ENCODE data around the gene NDUFB2.
"Not testable (repeated sequence)": the region's sequence is repeated elsewhere in the genome, so short reads cannot be mapped to it uniquely, and the experiment has no call there.

Gene NDUFB2

GRCh38 chr7:140696680-140697446, at the start of gene NDUFB2:
Gene NDUFB2 (plus strand): TSS chr7:140696708. CDS start chr7:140696745, 37 bp downstream.
- peak; percentile 13 to 44 (median 42) for DNase-seq (ENCODE audit: low read depth in 3 of 3, low spot score in 1 of 3)

- no peak for DNase-seq (ENCODE audit: low read depth in 3 of 3, low spot score in 1 of 3)
Observed at GRCh38 chr7:140646931-140647647, 49.4 kb upstream of the NDUFB2 start.

GRCh38 chr7:140649556-140650205, 46.8 kb upstream of the NDUFB2 start:
- no peak for DNase-seq (ENCODE audit: low read depth in 3 of 3, low spot score in 1 of 3)

GRCh38 chr7:140650367-140650766, 46.1 kb upstream of the NDUFB2 start:
- DNase-seq (ENCODE audit: low read depth in 3 of 3, low spot score in 1 of 3) = no peak

GRCh38 chr7:140653319-140654108, 43.0 kb upstream of the NDUFB2 start:
- no peak for DNase-seq (ENCODE audit: low read depth in 3 of 3, low spot score in 1 of 3)

DNA sequence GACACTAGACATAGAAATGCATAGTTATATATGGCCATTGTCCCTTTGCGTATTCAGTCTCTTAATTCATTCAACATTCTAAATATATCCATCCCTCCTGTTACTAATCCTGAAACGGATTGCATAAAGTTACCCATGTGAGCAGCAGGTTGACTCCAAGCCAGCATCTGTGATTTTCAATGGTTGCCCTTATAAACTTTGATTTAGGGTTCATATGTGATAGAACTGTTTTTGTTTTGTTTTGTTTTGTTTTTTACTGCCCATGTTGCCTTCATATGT, 42.5 kb upstream of the NDUFB2 start:
- no peak for DNase-seq (ENCODE audit: low read depth in 3 of 3, low spot score in 1 of 3)

DNA sequence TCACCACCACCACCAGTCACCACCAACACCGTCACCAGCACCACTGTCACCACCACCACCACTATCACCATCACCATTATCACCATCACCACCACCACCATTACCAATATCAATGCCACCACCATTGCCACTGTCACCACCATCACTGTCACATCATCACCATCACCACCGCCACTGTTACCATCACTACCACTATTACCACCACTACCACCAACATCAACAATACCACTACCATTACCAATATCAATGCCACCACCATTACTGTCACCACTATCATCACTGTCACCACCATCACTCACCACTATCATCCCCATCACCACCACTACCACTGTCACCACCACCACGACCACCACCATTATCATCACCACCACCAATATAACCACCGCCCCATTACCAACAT, 41.8 kb upstream of the NDUFB2 start:
- DNase-seq (ENCODE audit: low read depth in 3 of 3, low spot score in 1 of 3) = no peak

DNA sequence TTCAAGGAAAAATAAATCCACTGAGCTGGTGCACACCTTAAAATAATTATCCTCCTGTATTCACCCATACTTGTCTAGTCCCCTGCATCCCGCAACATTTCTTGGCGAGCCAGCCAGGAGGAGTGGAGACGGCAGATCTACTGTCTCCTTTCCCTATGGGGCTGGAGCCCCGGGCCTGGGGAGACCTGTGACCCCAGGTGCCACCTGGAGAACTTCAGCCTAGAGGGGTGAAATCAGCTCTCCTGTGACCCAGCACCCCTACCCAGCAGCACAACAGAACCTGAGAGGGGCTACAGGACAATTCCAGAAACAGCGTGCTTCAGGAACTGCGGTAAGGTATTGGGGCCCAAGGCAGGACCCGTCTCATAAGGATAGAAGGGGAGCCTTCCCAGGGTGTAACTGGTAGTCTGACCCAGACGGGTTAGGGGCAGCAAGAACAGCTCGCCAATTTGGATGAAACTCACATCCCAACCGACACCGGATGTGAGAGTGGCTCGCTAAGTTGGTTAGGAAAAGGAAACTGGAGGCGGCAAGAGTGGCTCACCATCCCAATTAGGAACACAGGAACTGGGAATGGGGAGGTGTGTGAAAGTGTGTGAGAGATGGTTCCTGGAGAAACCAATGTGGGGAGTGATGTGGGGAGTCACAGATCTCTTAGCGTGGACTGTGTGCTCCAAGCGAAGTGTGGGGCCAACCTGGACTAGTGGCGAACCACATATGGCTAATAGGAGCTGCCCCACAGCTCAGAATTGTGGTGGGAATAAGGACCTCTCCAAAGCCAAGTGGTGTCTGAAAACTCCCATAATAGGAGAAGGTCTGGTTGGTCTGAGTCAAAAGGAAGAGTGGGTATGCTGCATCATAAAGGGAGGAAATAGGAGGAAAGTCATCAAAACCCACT, 40.7 kb upstream of the NDUFB2 start:
- DNase-seq (ENCODE audit: low read depth in 3 of 3, low spot score in 1 of 3) = no peak

GRCh38 chr7:140656548-140657515, 39.7 kb upstream of the NDUFB2 start:
- no peak for DNase-seq (ENCODE audit: low read depth in 3 of 3, low spot score in 1 of 3)

DNA sequence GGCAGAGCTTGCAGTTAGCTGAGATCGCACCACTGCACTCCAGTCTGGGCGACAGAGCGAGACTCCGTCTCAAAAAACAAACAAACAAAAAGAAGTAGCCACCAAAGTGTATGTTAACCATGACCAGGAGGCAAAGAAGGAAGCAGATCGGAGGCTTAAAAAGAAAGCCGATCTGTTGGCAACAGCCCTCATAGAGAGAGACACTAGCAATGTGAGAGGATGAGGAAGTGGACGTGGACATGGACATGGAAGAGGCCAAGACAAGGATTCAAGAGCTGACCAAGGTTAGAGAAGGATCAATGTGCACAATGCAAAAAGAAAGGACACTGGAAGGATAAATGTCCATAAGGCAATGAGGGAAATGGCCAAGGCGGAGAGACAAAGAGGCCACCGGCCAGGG, 38.6 kb upstream of the NDUFB2 start:
- no peak for DNase-seq (ENCODE audit: low read depth in 3 of 3, low spot score in 1 of 3)

GRCh38 chr7:140659856-140660255, 36.7 kb upstream of the NDUFB2 start:
- DNase-seq (ENCODE audit: low read depth in 3 of 3, low spot score in 1 of 3) = no peak

GRCh38 chr7:140661124-140661523, 35.4 kb upstream of the NDUFB2 start:
- no peak for DNase-seq (ENCODE audit: low read depth in 3 of 3, low spot score in 1 of 3)

- DNase-seq (ENCODE audit: low read depth in 3 of 3, low spot score in 1 of 3) = not testable (repeated sequence)
Observed at GRCh38 chr7:140662938-140663337, 33.6 kb upstream of the NDUFB2 start.

GRCh38 chr7:140667476-140667875, 29.0 kb upstream of the NDUFB2 start:
- DNase-seq (ENCODE audit: low read depth in 3 of 3, low spot score in 1 of 3) = no peak

DNA sequence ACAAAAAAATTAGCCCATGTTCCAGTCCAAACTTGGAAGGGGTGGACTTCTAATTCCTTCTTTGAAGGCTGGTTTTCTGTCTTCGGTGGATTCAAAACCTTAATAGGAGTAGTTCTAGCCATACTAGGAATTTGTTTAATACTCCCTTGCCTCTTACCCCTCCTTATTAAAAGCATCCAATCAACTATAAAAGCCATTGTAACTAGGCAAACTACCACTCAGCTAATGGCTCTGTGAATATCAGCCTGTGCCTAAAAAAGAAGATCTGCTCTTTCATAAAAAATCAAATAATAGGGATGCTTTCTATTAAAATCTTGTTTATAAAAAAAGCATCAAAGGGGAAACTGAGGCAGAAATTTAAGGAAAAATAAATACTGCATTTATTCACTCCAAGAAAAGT, 27.9 kb upstream of the NDUFB2 start:
- no peak for DNase-seq (ENCODE audit: low read depth in 3 of 3, low spot score in 1 of 3)

DNA sequence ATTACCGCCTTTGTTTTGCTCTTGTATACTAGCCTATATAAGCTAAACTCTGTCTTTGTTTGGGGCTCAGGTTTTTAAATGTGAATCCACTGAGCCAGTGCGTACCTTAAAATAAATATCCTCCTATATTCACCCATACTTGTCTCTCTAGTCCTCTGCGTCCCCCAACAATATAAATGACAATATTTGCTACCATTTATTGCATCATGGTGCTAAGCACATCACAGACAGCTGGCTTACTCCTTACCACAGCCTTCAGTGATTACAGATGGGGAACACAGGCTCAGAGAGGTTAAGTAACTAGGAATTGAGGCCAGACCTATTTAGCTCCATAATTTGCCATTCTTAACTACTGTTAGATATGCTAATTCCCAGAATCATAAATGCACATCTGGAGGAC, 27.2 kb upstream of the NDUFB2 start:
- DNase-seq (ENCODE audit: low read depth in 3 of 3, low spot score in 1 of 3) = no peak

DNA sequence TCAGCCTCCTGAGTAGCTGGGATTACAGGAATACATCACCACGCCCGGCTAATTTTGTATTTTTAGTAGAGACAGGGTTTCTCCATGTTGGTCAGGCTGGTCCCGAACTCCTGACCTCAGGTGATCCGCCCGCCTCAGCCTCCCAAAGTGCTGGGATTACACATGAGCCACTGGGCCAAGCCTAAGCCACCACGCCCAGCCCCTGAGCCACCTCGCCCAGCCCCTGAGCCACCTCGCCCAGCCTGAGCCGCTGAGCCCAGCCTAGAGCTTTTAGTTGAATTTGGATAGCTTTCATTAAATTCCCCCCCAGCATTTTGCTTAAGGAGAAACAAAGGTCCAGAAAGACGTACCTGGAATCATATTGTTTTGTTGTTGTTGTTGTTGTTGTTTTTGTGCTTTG, 26.6 kb upstream of the NDUFB2 start:
- DNase-seq (ENCODE audit: low read depth in 3 of 3, low spot score in 1 of 3) = not testable (repeated sequence)

DNA sequence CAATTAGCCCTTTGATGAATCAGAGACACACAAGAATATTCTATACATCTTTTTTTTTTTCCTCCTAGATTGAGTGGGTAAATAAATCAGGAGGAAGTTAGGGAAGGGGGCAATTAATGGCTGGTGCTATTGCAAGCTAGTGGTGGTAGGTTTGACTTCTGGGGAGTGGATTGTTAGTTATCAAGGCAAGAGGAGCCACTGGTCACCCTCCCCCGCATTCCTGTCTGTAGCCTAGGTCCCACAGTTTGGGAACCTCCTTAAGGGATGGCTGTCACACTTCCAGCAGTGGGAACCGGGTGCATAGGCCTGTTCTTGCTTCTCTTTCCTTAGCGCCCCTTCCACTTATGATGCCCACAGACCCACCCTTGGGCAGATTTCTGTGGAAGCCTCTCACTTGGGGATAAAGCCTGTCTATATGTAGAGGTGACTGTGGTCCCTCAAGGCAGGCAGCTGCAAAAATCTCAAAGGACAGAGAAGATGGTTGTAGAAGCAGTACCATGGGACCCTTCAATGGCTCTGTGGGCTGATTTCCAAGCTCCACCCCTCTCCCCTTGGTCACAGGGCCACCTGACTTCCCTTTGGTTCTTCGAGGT, 26.1 kb upstream of the NDUFB2 start:
- no peak for DNase-seq (ENCODE audit: low read depth in 3 of 3, low spot score in 1 of 3)

DNA sequence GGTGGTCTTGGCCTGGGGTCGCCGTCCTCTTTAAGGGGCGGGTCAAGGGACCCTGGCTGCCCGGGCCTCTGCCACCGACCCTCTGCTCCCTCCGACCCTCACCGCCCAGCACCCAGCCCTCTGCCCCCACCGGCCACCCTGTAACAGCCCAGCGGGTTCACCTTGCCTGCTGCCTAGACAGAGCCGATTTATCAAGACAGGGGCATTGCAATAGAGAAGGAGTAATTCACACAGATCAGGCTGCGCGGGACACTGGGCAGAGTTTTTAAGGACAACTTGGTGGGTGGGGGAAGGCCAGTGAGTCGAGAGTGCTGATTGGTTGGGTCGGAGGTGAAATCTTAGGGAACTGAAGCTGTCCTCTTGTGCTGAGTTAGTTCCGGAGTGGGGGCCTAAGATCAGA, 24.5 kb upstream of the NDUFB2 start:
- no peak for DNase-seq (ENCODE audit: low read depth in 3 of 3, low spot score in 1 of 3)

All from stimulated activated CD4-positive, alpha-beta T cell treated with anti-CD3 and anti-CD28 coated beads, TNF-alpha, amount 100 ng/mL, for 1 hour (primary cell).